Dermis blood vessel endothelial cell (primary cell): ENCODE measurements around the gene KLHL40. TPM values are rescaled to one million over a fixed set of nuclear protein-coding genes. Genes with fewer than 3 reads are reported as not detected.

Experiments used
- DNase-seq: peaks from one replicate; pipeline ENCODE4 v3.0.0; 2010
- total RNA-seq: library from RNA; depleted of rRNA; stranded (reverse); fragments of >200 nt; gene quantifications from 2 replicates; pipeline ENCODE4 v1.2.3, GENCODE V29; 2014

The KLHL40 gene
- total RNA-seq, 1 donor from 2014 or later: 0.17 TPM

GRCh38 chr3:42728668-42729364 is 43.5 kb downstream of the KLHL40 start:
- no peak for DNase-seq

GRCh38 chr3:42729404-42730145 is 44.2 kb downstream of the KLHL40 start:
- DNase-seq: no peak

- DNase-seq: no peak
Measured at GRCh38 chr3:42730294-42730693, 45.0 kb downstream of the KLHL40 start.

GRCh38 chr3:42730706-42731420 is 45.5 kb downstream of the KLHL40 start:
- no peak for DNase-seq

- DNase-seq: no peak
Measured at GRCh38 chr3:42731476-42732195, 46.3 kb downstream of the KLHL40 start.

GRCh38 chr3:42732196-42732828 is 47.0 kb downstream of the KLHL40 start:
- no peak for DNase-seq

- no peak for DNase-seq
Measured at GRCh38 chr3:42732829-42733459, 47.6 kb downstream of the KLHL40 start.

GRCh38 chr3:42733501-42734262 is 48.3 kb downstream of the KLHL40 start:
- no peak for DNase-seq

- DNase-seq: no peak
Measured at GRCh38 chr3:42734263-42734860, 49.0 kb downstream of the KLHL40 start.

- DNase-seq: no peak
Measured at GRCh38 chr3:42735019-42735418, 49.7 kb downstream of the KLHL40 start.

GRCh38 chr3:42735615-42736014 is 50.3 kb downstream of the KLHL40 start:
- DNase-seq: no peak

GRCh38 chr3:42736081-42736480 is 50.7 kb downstream of the KLHL40 start:
- DNase-seq: no peak

GRCh38 chr3:42736531-42736930 is 51.2 kb downstream of the KLHL40 start:
- DNase-seq: no peak

GRCh38 chr3:42739401-42740158 is 54.2 kb downstream of the KLHL40 start:
- no peak for DNase-seq

GRCh38 chr3:42741796-42742195 is 56.5 kb downstream of the KLHL40 start:
- DNase-seq: no peak
